Cardiac septum (tissue), 1 donor: ENCODE results near the gene GLTP. TPM values are rescaled to one million over a fixed set of nuclear protein-coding genes. Genes with fewer than 3 reads are reported as not detected.

ENCODE experiments used
- DNase-seq: peaks from one replicate; pipeline ENCODE4 v3.0.0-alpha.2; 2020; ENCODE audit warnings: low spot score
- intact Hi-C: fragments of 100-400 bp; cut with DNase I; formaldehyde crosslinking; loops from one replicate; pipeline ENCODE4 v1.14.0; 2022
- microRNA-seq: library from miRNA; unstranded; fragments of <30 nt; microRNA quantifications from one replicate; pipeline ENCODE4 v1.2.0, GENCODE V29; 2020
- total RNA-seq: library from RNA; stranded (reverse); fragmentation: NEBNext Ultra II Directional; extraction: Animal tissue kit (Norgen Biotek cat#: 25700); gene quantifications from one replicate; pipeline ENCODE4 v1.2.1, GENCODE V29; 2021
- donor health status: DM: no; HTN: no; CAD: no.

GLTP gene
- total RNA-seq, 1 donor from 2014 or later: 23.3 TPM

GRCh38 chr12:109813810-109814416 lies 66.4 kb downstream of the GLTP start:
- DNase-seq: no peak
- intact Hi-C loops: no loop called here

- DNase-seq: no peak
- intact Hi-C loops: no loop called here
These were observed 68.7 kb downstream of the GLTP start for GRCh38 chr12:109811624-109811995.

DNA sequence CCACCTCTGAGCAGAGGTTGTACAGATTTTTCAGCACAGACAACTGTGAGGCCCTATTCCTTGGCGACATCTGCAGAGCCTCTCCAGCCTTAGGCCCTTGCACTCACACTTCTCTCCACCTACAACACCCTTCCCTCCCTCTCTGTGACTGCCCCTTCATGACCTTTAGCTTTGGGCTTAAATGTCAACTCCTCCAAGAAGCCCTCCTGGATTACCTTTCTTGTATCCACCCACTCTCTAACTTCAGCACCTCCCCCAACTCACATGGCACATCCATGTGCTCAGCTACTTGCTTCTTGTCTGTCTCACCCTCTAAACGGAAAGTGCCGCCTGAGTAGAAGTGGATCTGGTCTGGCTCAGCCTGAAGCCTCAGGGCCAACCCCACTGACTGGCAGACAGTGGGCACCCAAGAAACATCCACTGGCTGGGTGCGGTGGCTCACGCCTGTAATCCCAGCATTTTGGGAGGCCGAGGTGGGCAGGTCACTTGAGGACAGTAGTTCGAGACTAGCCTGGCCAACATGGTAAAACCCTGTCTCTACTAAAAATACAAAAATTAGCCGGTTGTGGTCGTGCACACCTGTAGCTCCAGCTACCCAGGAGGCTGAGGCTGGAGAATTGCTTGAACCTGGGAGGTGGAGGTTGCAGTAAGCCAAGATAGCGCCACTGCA lies 69.3 kb downstream of the GLTP start:
- no peak for DNase-seq
- intact Hi-C loops: no loop called here

DNA sequence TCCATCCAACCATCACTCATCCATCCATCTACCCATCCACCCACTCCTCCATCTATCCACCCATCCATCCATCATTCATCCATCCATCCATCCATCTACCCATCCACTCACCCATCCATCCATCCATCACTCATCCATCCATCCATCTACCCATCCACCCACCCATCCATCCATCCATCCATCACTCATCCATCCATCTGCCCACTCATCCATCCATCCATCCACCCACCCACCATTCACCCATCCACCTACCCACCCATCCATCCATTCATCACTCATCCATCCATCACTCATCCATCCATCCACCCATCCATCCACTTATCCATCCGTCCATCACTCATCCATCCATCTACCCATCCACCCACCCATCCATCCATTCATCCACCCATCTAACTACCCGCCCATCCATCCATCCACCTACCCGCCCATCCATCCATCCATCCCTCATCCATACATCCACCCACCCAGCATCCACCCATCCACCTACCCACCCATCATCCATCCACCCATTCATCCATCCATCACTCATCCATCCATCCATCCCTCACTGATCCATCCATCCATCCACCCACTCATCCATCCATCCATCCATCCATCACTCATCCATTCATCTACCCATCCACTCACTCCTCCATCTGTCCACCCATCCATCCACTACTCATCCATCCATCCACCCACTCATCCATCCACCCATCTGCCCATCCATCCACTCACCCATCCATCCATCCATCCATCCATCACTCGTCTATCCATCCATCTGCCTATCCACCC lies 71.3 kb downstream of the GLTP start:
- intact Hi-C loops: no loop called here
- no peak for DNase-seq

GRCh38 chr12:109807954-109808643 lies 72.2 kb downstream of the GLTP start:
- intact Hi-C loops: no loop called here
- DNase-seq: no peak

DNA sequence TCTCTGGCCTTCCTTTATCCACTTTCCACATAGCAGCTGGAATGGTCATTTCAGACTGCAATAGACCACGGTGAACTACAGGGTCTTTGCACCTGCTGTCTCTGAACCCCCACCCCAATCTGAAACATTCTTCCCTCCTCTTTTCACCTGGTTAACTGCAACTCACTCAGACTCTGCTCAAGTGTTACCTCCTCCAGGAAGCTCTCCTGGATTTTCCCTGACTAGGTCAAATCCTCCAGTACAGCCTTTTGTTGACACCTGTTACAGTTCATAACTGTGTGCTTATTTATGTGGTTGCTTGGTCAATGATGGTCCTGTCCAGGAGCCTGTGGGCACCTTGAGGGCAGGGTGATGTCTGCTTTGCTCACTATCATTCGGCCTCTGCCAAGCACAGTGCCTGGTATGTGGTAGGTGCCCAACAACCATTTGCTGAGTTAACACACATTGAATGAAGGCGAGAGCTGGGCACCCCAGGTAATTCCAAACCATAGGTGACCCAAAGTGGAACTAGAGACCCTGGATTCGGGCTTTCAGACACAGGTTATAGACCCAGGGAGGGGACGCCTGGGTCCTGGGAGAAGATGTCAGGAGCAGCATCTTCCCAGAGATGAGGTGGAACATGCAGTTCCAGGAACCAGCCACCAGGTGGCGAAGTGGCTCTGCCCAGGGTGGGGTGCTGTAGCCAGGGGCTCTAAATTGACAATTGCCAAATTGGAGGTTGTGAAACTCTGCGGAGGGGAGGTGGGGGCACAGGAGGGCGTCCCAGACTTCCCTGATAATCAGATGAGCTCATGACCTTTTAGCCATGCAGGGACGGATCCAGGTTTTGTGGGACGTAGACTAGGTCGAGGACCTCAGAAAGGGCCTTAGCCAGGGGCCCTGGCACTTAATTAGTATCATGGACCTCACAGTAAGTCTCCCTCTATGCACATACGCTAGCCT lies 75.2 kb downstream of the GLTP start:
- peak; percentile 88 for DNase-seq
- intact Hi-C loops: loop anchor here (2.0 kb wide), 2 partner anchors 40 to 76 kb away; partner anchors contain the start of gene GLTP

DNA sequence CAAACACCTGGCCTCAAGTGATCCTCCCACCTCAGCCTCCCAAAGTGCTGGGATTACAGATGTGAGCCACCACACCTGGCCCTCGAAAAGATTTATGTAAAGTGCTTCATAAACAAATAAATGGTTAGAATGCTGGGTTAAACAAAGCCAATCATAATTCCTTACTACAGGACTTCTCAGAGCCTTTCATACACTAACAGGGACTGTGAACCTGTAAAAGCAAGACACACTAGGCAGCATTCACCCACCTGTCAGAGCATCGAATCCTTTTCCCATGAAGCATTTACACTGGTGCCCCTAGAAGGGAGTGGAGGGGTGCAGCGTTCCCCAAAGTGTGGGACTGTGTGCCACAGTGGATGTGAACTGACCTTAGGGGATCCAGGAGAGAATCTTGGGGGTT lies 76.7 kb downstream of the GLTP start:
- no peak for DNase-seq
- intact Hi-C loops: loop anchor here (2.0 kb wide), 2 partner anchors 41 to 77 kb away; partner anchors contain the start of gene GLTP

- DNase-seq: no peak
- intact Hi-C loops: no loop called here
These were observed 77.5 kb downstream of the GLTP start for GRCh38 chr12:109802828-109803227.

Small RNA genes lying within 50 kb of the gene (microRNA-seq; reads per million reads assigned to microRNA genes)
- not detected for gene MIR4497

Other genes starting within 250 kb of the GLTP start
- 7.8 TPM for gene FAM222A, start 166.7 kb downstream of the GLTP start, total RNA-seq
- 0.46 TPM for gene TRPV4, start 47.1 kb downstream of the GLTP start, total RNA-seq
- gene TCHP, start 19.7 kb upstream of the GLTP start, total RNA-seq: 9.3 TPM
- gene GIT2, start 115.8 kb upstream of the GLTP start, total RNA-seq: 31.2 TPM
- 15.5 TPM for gene ANKRD13A, start 118.9 kb upstream of the GLTP start, total RNA-seq
- gene C12orf76, start 168.0 kb upstream of the GLTP start, total RNA-seq: 6.4 TPM
- 6.4 TPM for gene IFT81, start 243.8 kb upstream of the GLTP start, total RNA-seq